ENCODE results near the gene LRRFIP1. TPM values are rescaled to one million over a fixed set of nuclear protein-coding genes. Genes with fewer than 3 reads are reported as not detected.

The LRRFIP1 gene
- total and polyA plus RNA-seq, 2 of the 13 experiments (the other 11 are each of a cell fraction or from before 2014, with no cell fraction given) = 15.9 to 40.5 TPM

DNA sequence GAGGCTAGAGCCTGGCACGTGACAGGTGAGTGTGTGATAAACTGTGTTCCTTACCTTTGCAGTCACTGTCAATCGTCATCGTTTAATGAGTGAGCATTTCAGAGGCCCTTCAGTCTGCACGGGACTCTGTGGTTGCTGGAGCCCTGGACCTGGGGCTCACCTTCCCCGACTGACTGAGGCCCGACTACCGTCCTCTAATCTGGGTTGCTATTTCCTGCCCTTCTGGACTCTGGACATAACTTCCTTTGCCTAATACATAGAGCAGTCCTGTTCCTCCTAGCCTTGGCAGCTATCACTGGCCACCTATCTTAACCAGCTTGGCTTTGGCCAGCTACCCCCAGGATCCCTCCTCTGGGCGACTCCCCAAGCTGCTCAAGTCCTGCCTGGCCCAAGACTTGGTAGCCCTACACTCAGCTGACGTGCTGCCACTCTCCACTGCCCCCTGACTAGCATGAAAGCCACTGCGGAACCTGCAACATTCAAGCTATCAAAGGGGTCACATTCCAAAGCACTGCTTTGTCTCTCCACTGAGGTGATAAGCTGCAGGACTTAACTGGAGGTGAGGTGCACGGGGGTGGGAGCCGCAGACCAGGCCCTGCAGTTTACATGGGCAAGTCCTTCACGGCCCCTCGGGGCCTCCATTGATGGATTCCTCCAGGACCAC, 25.8 kb upstream of the LRRFIP1 start (continued):
- TF ChIP-seq PRDM15 (CRISPR knock-in tag; IDR thresholded peaks at IDR 0.05) (no peak), ZNF382 (CRISPR knock-in tag; IDR thresholded peaks at IDR 0.05; ENCODE audit: borderline replicate concordance) (no peak), ARHGAP35 (CRISPR knock-in tag; IDR thresholded peaks at IDR 0.05; ENCODE audit: borderline replicate concordance) (peak; percentile 83), FOXK2 (IDR thresholded peaks at IDR 0.05) (no peak), CBFB (CRISPR knock-in tag; IDR thresholded peaks at IDR 0.05) (peak; percentile 37; the same call in 1 of the 2 replicates), AGO2 (optimal IDR thresholded peaks at IDR 0.05; ENCODE audit: low read depth, low read length) (no peak), ZNF547 (CRISPR knock-in tag; IDR thresholded peaks at IDR 0.05) (no peak), ZNF580 (CRISPR knock-in tag; IDR thresholded peaks at IDR 0.05; ENCODE audit: borderline replicate concordance, low read depth) (peak; percentile 71; the same call in 1 of the 2 replicates), U2AF2 (IDR thresholded peaks at IDR 0.05; ENCODE audit: low read depth, low read length) (no peak), ZNF335 (CRISPR knock-in tag; IDR thresholded peaks at IDR 0.05) (peak; percentile 86), MAFK (conservative IDR thresholded peaks at IDR 0.05 in 1 of 2, IDR thresholded peaks at IDR 0.05 in 1 of 2; ENCODE audit: low read length in 2 of 2) (no peak), NFKBIZ (CRISPR knock-in tag; IDR thresholded peaks at IDR 0.05) (peak; percentile 60), TSC22D2 (CRISPR knock-in tag; IDR thresholded peaks at IDR 0.05; ENCODE audit: borderline replicate concordance) (peak; percentile 84; the same call in 1 of the 2 replicates), ZSCAN22 (CRISPR knock-in tag; IDR thresholded peaks at IDR 0.05) (peak; percentile 70; the same call in 1 of the 2 replicates), TP53 (CRISPR knock-in tag; conservative IDR thresholded peaks at IDR 0.05) (no peak), MIXL1 (CRISPR knock-in tag; IDR thresholded peaks at IDR 0.05) (peak; percentile 71; the same call in 1 of the 2 replicates), ATF5 (CRISPR knock-in tag; IDR thresholded peaks at IDR 0.05; ENCODE audit: low read depth) (no peak), SP4 (CRISPR knock-in tag; IDR thresholded peaks at IDR 0.05) (peak; percentile 16; the same call in 1 of the 2 replicates), KDM2A (CRISPR knock-in tag; IDR thresholded peaks at IDR 0.05; ENCODE audit: borderline replicate concordance, low read depth) (peak; percentile 50; the same call in 1 of the 2 replicates), PPARG (CRISPR knock-in tag; conservative IDR thresholded peaks at IDR 0.05) (no peak; the same call in none of the 2 replicates), ZNF441 (CRISPR knock-in tag; IDR thresholded peaks at IDR 0.05; ENCODE audit: borderline replicate concordance) (no peak; the same call in 1 of the 2 replicates), TARDBP (CRISPR knock-in tag; IDR thresholded peaks at IDR 0.05) (peak; percentile 91), GTF3A (CRISPR knock-in tag; conservative IDR thresholded peaks at IDR 0.05) (no peak)

Data from HepG2 (cell line).